Liver (tissue), 9 donors: ENCODE data around the gene CCSER2. TPM values are rescaled to one million over a fixed set of nuclear protein-coding genes. Genes with fewer than 3 reads are reported as not detected.

Experiments used
- DNase-seq: peaks from one replicate; pipeline ENCODE4 v3.0.0-alpha.2; 2017; ENCODE audit warnings: low spot score
- H3K27ac ChIP-seq, 2 donors: one replicate each; pipeline ENCODE4 v1.7.0; 2013; ENCODE audit warnings: inconsistent platforms in 2 of 2, low read length in 2 of 2, control low read depth in 1 of 2, low read depth in 1 of 2, mild to moderate bottlenecking in 1 of 2
- H3K27me3 ChIP-seq, 4 donors: one replicate each; pipeline versions ENCODE4 v1.6.1 to v1.7.0; 2013; ENCODE audit warnings: low read length in 3 of 4, inconsistent platforms in 1 of 4, mild to moderate bottlenecking in 1 of 4, moderate library complexity in 1 of 4; ENCODE audit not compliant: control insufficient read depth in 4 of 4, insufficient read depth in 4 of 4
- H3K36me3 ChIP-seq, 4 donors: one replicate each; pipeline versions ENCODE4 v1.6.1 to v1.7.0; 2013; ENCODE audit warnings: low read length in 3 of 4, mild to moderate bottlenecking in 3 of 4, low read depth in 1 of 4, moderate library complexity in 1 of 4; ENCODE audit not compliant: control insufficient read depth in 4 of 4, insufficient read depth in 3 of 4
- H3K4me1 ChIP-seq, 4 donors: one replicate each; pipeline versions ENCODE4 v1.6.1 to v1.7.0; 2013; ENCODE audit warnings: low read length in 3 of 4, mild to moderate bottlenecking in 3 of 4, moderate library complexity in 1 of 4; ENCODE audit not compliant: control insufficient read depth in 4 of 4, insufficient read depth in 4 of 4
- H3K4me3 ChIP-seq, 3 donors: one replicate each; pipeline versions ENCODE4 v1.6.1 to v1.7.0; 2013; ENCODE audit warnings: low read length in 3 of 3, control low read depth in 1 of 3, low read depth in 1 of 3, mild to moderate bottlenecking in 1 of 3
- H3K9ac ChIP-seq, 2 donors: one replicate each; pipeline ENCODE4 v1.7.0; 2013; ENCODE audit warnings: low read length in 2 of 2, mild to moderate bottlenecking in 2 of 2, moderate library complexity in 2 of 2, control low read depth in 1 of 2, low read depth in 1 of 2
- H3K9me3 ChIP-seq, 4 donors: one replicate each; pipeline versions ENCODE4 v1.6.1 to v1.7.0; 2013; ENCODE audit warnings: low read length in 3 of 4; ENCODE audit not compliant: control insufficient read depth in 4 of 4
- EGR1 ChIP-seq, 2 donors: IDR thresholded peaks; 2 replicates each; pipeline ENCODE4 v1.6.1; 2016 to 2018; ENCODE audit warnings: antibody characterized with exemption in 2 of 2, low read depth in 2 of 2
- FOXA1 ChIP-seq: IDR thresholded peaks from 2 replicates; pipeline ENCODE4 v1.6.1; 2016; ENCODE audit warnings: antibody characterized with exemption
- FOXA2 ChIP-seq: IDR thresholded peaks from 2 replicates; pipeline ENCODE4 v1.6.1; 2016; ENCODE audit warnings: antibody characterized with exemption
- HNF4A ChIP-seq, 2 donors: conservative IDR thresholded peaks; 2 replicates each; pipeline ENCODE4 v1.6.1; 2016; ENCODE audit warnings: antibody characterized with exemption in 2 of 2, mild to moderate bottlenecking in 2 of 2
- HNF4G ChIP-seq: IDR thresholded peaks from 2 replicates; pipeline ENCODE4 v1.6.1; 2016; ENCODE audit warnings: antibody characterized with exemption
- JUND ChIP-seq, 2 donors: IDR thresholded peaks; 2 replicates each; pipeline ENCODE4 v1.6.1; 2016; ENCODE audit warnings: antibody characterized with exemption in 2 of 2
- NR2F2 ChIP-seq: IDR thresholded peaks from 2 replicates; pipeline ENCODE4 v1.6.1; 2016; ENCODE audit warnings: antibody characterized with exemption
- RAD21 ChIP-seq, 2 donors: IDR thresholded peaks; 2 replicates each; pipeline ENCODE4 v1.6.1; 2016; ENCODE audit warnings: antibody characterized with exemption in 2 of 2, mild to moderate bottlenecking in 2 of 2
- RXRA ChIP-seq, 2 donors: IDR thresholded peaks; 2 replicates each; pipeline ENCODE4 v1.6.1; 2017 to 2018; ENCODE audit warnings: antibody characterized with exemption in 2 of 2, mild to moderate bottlenecking in 1 of 2
- SP1 ChIP-seq: IDR thresholded peaks from 2 replicates; pipeline ENCODE4 v1.6.1; 2018; ENCODE audit warnings: antibody characterized with exemption, mild to moderate bottlenecking
- TAF1 ChIP-seq: conservative IDR thresholded peaks from 2 replicates; pipeline ENCODE4 v1.6.1; 2016; ENCODE audit warnings: antibody characterized with exemption, mild to moderate bottlenecking
- whole genome bisulfite sequencing: extraction: QIAGEN DNeasy Blood & Tissue Kit; methylation state at CpG from one replicate; pipeline ENCODE4 v1.1.7; 2013; 5-methylcytosine and 5-hydroxymethylcytosine counted together
- polyA plus RNA-seq, 2 donors: library from polyadenylated mRNA; stranded (reverse) in 1 of 2; unstranded in 1 of 2; fragments of 200-250 nt in 1 of 2; fragments of >200 nt in 1 of 2; fragmentation: Nextera tagmentation in 1 of 2; extraction: Ambion mirVana in 1 of 2; gene quantifications; one replicate each; pipeline versions ENCODE4 v1.2.1 to v1.2.3, GENCODE V29; 2013 to 2015
- total RNA-seq, 2 donors: library from RNA; depleted of rRNA; stranded (reverse); fragments of >200 nt; gene quantifications; one replicate each; pipeline ENCODE4 v1.2.3, GENCODE V29; 2014
- TF ChIP-seq, protein P1 (sequence below): IDR thresholded peaks from 2 replicates; pipeline ENCODE4 v1.6.1; 2016; ENCODE audit warnings: antibody characterized with exemption
- TF ChIP-seq, protein P2 (sequence below): fragments of 150-350 bp; IDR thresholded peaks from 2 replicates; pipeline ENCODE4 v1.5.1; 2017; ENCODE audit warnings: improper control_type of control experiment, low read depth, low read length; ENCODE audit not compliant: missing input control
- TF ChIP-seq, protein P3 (sequence below): IDR thresholded peaks from 2 replicates; pipeline ENCODE4 v1.6.1; 2016; ENCODE audit warnings: antibody characterized with exemption, mild to moderate bottlenecking
- TF ChIP-seq, protein P4 (sequence below): IDR thresholded peaks from 2 replicates; pipeline ENCODE4 v1.6.1; 2016; ENCODE audit warnings: antibody characterized with exemption
- TF ChIP-seq, protein P5 (sequence below): IDR thresholded peaks from 2 replicates; pipeline ENCODE4 v1.6.1; 2016; ENCODE audit warnings: antibody characterized with exemption
- donor health status: healthy.
- donor health status: healthy.
- donor health status: healthy.
- donor health status: healthy.
- donor health status: healthy.

The CCSER2 gene
- total and polyA plus RNA-seq, 4 donors = 5.6 to 18.2 (median 12.1) TPM

DNA sequence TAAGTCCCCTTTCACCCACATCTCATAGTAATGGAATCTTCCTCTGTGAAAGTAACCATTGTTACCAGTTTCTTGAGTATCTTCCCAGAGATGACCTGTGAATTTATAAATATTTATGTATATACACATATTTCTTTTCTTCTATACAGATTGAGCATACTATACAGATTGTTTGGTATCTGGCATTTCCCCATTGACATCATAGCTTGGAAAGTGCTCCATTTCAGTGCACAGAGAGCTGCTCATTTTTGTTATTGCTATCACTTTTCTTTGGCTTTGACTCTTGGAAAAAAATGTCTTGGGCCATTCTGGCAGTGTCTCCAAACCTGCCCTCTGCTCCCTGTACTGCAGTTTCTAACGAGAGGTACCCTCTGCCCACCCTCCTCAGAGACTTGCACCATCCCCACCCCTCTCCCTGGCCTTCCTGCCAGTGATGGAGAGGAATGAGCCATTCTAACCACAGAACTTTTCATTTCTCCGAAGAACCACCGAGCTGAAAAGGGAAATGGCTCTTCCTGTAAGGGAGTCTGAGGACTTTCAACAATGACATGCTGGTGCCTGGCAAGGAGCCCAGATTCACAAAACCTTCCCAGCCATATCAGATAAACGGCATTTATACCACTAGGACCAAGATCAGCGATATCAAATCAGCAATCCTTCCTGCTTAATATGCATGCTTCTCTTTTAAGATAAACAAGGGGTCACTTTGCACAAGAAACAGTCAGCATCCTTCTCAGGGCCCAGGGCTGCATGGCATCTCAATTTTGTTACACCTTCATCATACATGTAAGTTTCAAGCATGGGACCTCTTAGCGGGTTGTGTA is 19.7 kb upstream of the CCSER2 start:
- H3K4me3 ChIP-seq = no peak overlapping the region
- TF ChIP-seq, protein P1, sequence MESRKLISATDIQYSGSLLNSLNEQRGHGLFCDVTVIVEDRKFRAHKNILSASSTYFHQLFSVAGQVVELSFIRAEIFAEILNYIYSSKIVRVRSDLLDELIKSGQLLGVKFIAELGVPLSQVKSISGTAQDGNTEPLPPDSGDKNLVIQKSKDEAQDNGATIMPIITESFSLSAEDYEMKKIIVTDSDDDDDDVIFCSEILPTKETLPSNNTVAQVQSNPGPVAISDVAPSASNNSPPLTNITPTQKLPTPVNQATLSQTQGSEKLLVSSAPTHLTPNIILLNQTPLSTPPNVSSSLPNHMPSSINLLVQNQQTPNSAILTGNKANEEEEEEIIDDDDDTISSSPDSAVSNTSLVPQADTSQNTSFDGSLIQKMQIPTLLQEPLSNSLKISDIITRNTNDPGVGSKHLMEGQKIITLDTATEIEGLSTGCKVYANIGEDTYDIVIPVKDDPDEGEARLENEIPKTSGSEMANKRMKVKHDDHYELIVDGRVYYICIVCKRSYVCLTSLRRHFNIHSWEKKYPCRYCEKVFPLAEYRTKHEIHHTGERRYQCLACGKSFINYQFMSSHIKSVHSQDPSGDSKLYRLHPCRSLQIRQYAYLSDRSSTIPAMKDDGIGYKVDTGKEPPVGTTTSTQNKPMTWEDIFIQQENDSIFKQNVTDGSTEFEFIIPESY = no peak
- no peak for TF ChIP-seq RXRA (IDR thresholded peaks at IDR 0.05)
- TF ChIP-seq JUND (IDR thresholded peaks at IDR 0.05) = no peak
- no peak for TF ChIP-seq FOXA2
- no peak for TF ChIP-seq HNF4A (conservative IDR thresholded peaks at IDR 0.05)
- TF ChIP-seq, protein P2, sequence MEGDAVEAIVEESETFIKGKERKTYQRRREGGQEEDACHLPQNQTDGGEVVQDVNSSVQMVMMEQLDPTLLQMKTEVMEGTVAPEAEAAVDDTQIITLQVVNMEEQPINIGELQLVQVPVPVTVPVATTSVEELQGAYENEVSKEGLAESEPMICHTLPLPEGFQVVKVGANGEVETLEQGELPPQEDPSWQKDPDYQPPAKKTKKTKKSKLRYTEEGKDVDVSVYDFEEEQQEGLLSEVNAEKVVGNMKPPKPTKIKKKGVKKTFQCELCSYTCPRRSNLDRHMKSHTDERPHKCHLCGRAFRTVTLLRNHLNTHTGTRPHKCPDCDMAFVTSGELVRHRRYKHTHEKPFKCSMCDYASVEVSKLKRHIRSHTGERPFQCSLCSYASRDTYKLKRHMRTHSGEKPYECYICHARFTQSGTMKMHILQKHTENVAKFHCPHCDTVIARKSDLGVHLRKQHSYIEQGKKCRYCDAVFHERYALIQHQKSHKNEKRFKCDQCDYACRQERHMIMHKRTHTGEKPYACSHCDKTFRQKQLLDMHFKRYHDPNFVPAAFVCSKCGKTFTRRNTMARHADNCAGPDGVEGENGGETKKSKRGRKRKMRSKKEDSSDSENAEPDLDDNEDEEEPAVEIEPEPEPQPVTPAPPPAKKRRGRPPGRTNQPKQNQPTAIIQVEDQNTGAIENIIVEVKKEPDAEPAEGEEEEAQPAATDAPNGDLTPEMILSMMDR = no peak
- no peak for TF ChIP-seq FOXA1
- TF ChIP-seq, protein P3, sequence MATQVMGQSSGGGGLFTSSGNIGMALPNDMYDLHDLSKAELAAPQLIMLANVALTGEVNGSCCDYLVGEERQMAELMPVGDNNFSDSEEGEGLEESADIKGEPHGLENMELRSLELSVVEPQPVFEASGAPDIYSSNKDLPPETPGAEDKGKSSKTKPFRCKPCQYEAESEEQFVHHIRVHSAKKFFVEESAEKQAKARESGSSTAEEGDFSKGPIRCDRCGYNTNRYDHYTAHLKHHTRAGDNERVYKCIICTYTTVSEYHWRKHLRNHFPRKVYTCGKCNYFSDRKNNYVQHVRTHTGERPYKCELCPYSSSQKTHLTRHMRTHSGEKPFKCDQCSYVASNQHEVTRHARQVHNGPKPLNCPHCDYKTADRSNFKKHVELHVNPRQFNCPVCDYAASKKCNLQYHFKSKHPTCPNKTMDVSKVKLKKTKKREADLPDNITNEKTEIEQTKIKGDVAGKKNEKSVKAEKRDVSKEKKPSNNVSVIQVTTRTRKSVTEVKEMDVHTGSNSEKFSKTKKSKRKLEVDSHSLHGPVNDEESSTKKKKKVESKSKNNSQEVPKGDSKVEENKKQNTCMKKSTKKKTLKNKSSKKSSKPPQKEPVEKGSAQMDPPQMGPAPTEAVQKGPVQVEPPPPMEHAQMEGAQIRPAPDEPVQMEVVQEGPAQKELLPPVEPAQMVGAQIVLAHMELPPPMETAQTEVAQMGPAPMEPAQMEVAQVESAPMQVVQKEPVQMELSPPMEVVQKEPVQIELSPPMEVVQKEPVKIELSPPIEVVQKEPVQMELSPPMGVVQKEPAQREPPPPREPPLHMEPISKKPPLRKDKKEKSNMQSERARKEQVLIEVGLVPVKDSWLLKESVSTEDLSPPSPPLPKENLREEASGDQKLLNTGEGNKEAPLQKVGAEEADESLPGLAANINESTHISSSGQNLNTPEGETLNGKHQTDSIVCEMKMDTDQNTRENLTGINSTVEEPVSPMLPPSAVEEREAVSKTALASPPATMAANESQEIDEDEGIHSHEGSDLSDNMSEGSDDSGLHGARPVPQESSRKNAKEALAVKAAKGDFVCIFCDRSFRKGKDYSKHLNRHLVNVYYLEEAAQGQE = no peak
- TF ChIP-seq, protein P4, sequence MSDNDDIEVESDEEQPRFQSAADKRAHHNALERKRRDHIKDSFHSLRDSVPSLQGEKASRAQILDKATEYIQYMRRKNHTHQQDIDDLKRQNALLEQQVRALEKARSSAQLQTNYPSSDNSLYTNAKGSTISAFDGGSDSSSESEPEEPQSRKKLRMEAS = no peak
- TF ChIP-seq, protein P5, sequence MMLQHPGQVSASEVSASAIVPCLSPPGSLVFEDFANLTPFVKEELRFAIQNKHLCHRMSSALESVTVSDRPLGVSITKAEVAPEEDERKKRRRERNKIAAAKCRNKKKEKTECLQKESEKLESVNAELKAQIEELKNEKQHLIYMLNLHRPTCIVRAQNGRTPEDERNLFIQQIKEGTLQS = no peak
- no peak for TF ChIP-seq RAD21 (IDR thresholded peaks at IDR 0.05)
- TF ChIP-seq SP1 = no peak
- no peak for TF ChIP-seq EGR1 (IDR thresholded peaks at IDR 0.05; ENCODE audit: low read depth in 2 of 2)
- no peak for TF ChIP-seq HNF4G
- H3K9ac ChIP-seq = no peak overlapping the region
- no peak for DNase-seq
- H3K9me3 ChIP-seq = no peaks in the 10 kb centered on the region
- peaks cover 0 to 2% (median 0%) of the 10 kb centered on the region in 4 donors for H3K4me1 ChIP-seq
- H3K36me3 ChIP-seq = no peaks in the 10 kb centered on the region
- H3K27ac ChIP-seq = no peak overlapping the region
- 35% methylated on average over 6 of the region's 6 CpGs for WGBS
- no peaks in the 10 kb centered on the region for H3K27me3 ChIP-seq

DNA sequence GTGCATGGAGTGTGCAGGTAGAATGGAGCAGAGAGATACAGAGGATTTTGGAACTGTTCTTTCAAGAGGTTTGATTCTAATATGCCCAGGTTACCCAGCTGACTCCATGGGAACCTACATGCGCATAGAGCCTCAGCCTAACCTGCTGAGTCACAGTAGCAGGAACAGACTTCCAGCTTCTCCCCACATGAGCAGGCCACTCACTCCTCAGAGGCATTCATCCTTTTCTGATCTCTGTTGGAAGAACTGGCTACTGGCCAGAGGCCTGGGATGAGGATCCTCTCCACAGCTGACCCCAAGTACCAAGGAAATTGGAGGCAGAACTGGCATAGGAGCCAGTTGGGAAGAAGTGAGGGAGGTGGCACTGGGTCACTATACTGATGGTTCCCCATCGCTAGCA is 17.9 kb upstream of the CCSER2 start:
- no peak overlapping the region for H3K9ac ChIP-seq
- no peaks in the 10 kb centered on the region for H3K36me3 ChIP-seq
- H3K4me3 ChIP-seq = no peak overlapping the region
- H3K27ac ChIP-seq = no peak overlapping the region
- 91% methylated on average over 2 of the region's 2 CpGs for WGBS
- H3K27me3 ChIP-seq = no peaks in the 10 kb centered on the region
- no peaks in the 10 kb centered on the region for H3K9me3 ChIP-seq
- DNase-seq = no peak
- peaks cover 0 to 2% (median 0%) of the 10 kb centered on the region in 4 donors for H3K4me1 ChIP-seq
- TF ChIP-seq HNF4A (conservative IDR thresholded peaks at IDR 0.05) (no peak), RAD21 (IDR thresholded peaks at IDR 0.05) (no peak), HNF4G (no peak), NR2F2 (no peak), EGR1 (IDR thresholded peaks at IDR 0.05; ENCODE audit: low read depth in 2 of 2) (no peak), FOXA2 (no peak), SP1 (no peak), RXRA (IDR thresholded peaks at IDR 0.05) (no peak), JUND (IDR thresholded peaks at IDR 0.05) (no peak), TAF1 (no peak)
- TF ChIP-seq, protein P1 = no peak
- TF ChIP-seq, protein P5 = no peak
- TF ChIP-seq, protein P2 = no peak
